ENCODE data around the gene FAM193A.

Gene FAM193A

DNA sequence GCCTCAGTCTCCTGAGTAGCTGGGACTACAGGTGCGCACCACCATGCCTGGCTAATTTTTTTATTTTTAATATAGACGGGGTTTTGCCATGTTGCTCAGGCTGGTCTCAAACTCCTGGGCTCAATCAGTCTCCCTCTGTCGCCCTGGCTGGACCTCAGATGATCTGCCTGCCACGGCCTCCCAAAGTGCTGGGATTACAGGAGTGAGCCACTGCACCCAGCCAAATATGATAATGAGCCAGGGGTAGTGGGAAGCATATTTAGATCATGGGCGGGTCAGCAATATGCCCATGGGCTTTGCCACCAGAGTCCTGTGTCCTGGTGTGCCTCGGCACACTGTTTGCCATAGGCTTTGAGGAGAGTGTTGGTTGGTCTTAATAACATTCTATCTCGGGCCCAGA lies 71.8 kb downstream of the FAM193A start:
- TF ChIP-seq, protein P1, sequence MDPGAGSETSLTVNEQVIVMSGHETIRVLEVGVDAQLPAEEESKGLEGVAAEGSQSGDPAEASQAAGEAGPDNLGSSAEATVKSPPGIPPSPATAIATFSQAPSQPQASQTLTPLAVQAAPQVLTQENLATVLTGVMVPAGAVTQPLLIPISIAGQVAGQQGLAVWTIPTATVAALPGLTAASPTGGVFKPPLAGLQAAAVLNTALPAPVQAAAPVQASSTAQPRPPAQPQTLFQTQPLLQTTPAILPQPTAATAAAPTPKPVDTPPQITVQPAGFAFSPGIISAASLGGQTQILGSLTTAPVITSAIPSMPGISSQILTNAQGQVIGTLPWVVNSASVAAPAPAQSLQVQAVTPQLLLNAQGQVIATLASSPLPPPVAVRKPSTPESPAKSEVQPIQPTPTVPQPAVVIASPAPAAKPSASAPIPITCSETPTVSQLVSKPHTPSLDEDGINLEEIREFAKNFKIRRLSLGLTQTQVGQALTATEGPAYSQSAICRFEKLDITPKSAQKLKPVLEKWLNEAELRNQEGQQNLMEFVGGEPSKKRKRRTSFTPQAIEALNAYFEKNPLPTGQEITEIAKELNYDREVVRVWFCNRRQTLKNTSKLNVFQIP (CRISPR knock-in tag; IDR thresholded peaks at IDR 0.05; ENCODE audit: borderline replicate concordance, low read depth), result no peak
- TF ChIP-seq ARNTL (CRISPR knock-in tag; IDR thresholded peaks at IDR 0.05; ENCODE audit: borderline replicate concordance, low read depth), result no peak
- no peak for TF ChIP-seq GLIS3 (CRISPR knock-in tag; IDR thresholded peaks at IDR 0.05)
- TF ChIP-seq, protein P2, sequence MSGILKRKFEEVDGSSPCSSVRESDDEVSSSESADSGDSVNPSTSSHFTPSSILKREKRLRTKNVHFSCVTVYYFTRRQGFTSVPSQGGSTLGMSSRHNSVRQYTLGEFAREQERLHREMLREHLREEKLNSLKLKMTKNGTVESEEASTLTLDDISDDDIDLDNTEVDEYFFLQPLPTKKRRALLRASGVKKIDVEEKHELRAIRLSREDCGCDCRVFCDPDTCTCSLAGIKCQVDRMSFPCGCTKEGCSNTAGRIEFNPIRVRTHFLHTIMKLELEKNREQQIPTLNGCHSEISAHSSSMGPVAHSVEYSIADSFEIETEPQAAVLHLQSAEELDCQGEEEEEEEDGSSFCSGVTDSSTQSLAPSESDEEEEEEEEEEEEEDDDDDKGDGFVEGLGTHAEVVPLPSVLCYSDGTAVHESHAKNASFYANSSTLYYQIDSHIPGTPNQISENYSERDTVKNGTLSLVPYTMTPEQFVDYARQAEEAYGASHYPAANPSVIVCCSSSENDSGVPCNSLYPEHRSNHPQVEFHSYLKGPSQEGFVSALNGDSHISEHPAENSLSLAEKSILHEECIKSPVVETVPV (CRISPR knock-in tag; IDR thresholded peaks at IDR 0.05), result no peak
- TF ChIP-seq, protein P3, sequence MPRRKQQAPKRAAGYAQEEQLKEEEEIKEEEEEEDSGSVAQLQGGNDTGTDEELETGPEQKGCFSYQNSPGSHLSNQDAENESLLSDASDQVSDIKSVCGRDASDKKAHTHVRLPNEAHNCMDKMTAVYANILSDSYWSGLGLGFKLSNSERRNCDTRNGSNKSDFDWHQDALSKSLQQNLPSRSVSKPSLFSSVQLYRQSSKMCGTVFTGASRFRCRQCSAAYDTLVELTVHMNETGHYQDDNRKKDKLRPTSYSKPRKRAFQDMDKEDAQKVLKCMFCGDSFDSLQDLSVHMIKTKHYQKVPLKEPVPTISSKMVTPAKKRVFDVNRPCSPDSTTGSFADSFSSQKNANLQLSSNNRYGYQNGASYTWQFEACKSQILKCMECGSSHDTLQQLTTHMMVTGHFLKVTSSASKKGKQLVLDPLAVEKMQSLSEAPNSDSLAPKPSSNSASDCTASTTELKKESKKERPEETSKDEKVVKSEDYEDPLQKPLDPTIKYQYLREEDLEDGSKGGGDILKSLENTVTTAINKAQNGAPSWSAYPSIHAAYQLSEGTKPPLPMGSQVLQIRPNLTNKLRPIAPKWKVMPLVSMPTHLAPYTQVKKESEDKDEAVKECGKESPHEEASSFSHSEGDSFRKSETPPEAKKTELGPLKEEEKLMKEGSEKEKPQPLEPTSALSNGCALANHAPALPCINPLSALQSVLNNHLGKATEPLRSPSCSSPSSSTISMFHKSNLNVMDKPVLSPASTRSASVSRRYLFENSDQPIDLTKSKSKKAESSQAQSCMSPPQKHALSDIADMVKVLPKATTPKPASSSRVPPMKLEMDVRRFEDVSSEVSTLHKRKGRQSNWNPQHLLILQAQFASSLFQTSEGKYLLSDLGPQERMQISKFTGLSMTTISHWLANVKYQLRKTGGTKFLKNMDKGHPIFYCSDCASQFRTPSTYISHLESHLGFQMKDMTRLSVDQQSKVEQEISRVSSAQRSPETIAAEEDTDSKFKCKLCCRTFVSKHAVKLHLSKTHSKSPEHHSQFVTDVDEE (CRISPR knock-in tag; IDR thresholded peaks at IDR 0.05), result no peak
- no peak for TF ChIP-seq ZNF565 (CRISPR knock-in tag; conservative IDR thresholded peaks at IDR 0.05; ENCODE audit: low read depth)
- TF ChIP-seq ZFP30 (CRISPR knock-in tag; IDR thresholded peaks at IDR 0.05), result no peak
- TF ChIP-seq BACH2 (CRISPR knock-in tag; IDR thresholded peaks at IDR 0.05; ENCODE audit: borderline replicate concordance), result no peak
- no peak for TF ChIP-seq OSR1 (CRISPR knock-in tag; IDR thresholded peaks at IDR 0.05)
- no peak for TF ChIP-seq PPARA (CRISPR knock-in tag; IDR thresholded peaks at IDR 0.05; ENCODE audit: borderline replicate concordance)
- no peak for TF ChIP-seq RARB (CRISPR knock-in tag; IDR thresholded peaks at IDR 0.05)
- TF ChIP-seq ZNF8 (CRISPR knock-in tag; IDR thresholded peaks at IDR 0.05), result no peak
- TF ChIP-seq CSDC2 (CRISPR knock-in tag; IDR thresholded peaks at IDR 0.05), result no peak
- TF ChIP-seq ZNF70 (CRISPR knock-in tag; IDR thresholded peaks at IDR 0.05), result no peak
- no peak for TF ChIP-seq TCF4 (CRISPR knock-in tag; IDR thresholded peaks at IDR 0.05; ENCODE audit: borderline replicate concordance)
- TF ChIP-seq TOX (CRISPR knock-in tag; IDR thresholded peaks at IDR 0.05; ENCODE audit: borderline replicate concordance), result no peak
- no peak for TF ChIP-seq SNAI2 (CRISPR knock-in tag; IDR thresholded peaks at IDR 0.05)
- no peak for TF ChIP-seq ZFP3 (CRISPR knock-in tag; IDR thresholded peaks at IDR 0.05)
- no peak for TF ChIP-seq ZC3H10 (CRISPR knock-in tag; IDR thresholded peaks at IDR 0.05)
- no peak for TF ChIP-seq ESRRG (CRISPR knock-in tag; IDR thresholded peaks at IDR 0.05)
- ATAC-seq, result no peak

DNA sequence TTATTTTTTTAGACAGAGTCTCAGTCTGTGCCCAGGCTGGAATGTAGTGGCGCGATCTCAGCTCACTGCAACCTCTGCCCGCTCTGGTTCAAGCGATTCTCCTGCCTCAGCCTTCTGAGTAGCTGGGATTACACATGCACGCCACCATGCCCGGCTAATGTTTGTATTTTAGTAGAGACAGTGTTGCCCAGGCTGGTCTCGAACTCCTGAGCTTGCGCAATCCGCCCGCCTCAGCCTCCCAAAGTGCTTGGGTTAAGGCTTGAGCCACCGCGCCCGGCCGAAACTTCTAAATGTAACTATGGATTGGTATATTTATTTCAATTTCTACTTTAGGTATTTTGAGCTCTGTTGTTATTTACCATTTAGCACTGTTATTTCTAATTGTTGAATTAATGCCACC lies 79.4 kb downstream of the FAM193A start:
- ATAC-seq, result no peak
- TF ChIP-seq SNAI2 (CRISPR knock-in tag; IDR thresholded peaks at IDR 0.05), result no peak
- TF ChIP-seq OSR1 (CRISPR knock-in tag; IDR thresholded peaks at IDR 0.05), result no peak
- TF ChIP-seq RARB (CRISPR knock-in tag; IDR thresholded peaks at IDR 0.05), result no peak
- TF ChIP-seq TOX (CRISPR knock-in tag; IDR thresholded peaks at IDR 0.05; ENCODE audit: borderline replicate concordance), result no peak
- TF ChIP-seq ZNF8 (CRISPR knock-in tag; IDR thresholded peaks at IDR 0.05), result no peak
- no peak for TF ChIP-seq ZC3H10 (CRISPR knock-in tag; IDR thresholded peaks at IDR 0.05)
- no peak for TF ChIP-seq ESRRG (CRISPR knock-in tag; IDR thresholded peaks at IDR 0.05)
- TF ChIP-seq, protein P3 (CRISPR knock-in tag; IDR thresholded peaks at IDR 0.05), result no peak
- TF ChIP-seq ZNF565 (CRISPR knock-in tag; conservative IDR thresholded peaks at IDR 0.05; ENCODE audit: low read depth), result no peak
- TF ChIP-seq, protein P4, sequence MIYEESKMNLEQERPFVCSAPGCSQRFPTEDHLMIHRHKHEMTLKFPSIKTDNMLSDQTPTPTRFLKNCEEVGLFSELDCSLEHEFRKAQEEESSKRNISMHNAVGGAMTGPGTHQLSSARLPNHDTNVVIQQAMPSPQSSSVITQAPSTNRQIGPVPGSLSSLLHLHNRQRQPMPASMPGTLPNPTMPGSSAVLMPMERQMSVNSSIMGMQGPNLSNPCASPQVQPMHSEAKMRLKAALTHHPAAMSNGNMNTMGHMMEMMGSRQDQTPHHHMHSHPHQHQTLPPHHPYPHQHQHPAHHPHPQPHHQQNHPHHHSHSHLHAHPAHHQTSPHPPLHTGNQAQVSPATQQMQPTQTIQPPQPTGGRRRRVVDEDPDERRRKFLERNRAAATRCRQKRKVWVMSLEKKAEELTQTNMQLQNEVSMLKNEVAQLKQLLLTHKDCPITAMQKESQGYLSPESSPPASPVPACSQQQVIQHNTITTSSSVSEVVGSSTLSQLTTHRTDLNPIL (CRISPR knock-in tag; IDR thresholded peaks at IDR 0.05; ENCODE audit: low read depth), result no peak
- TF ChIP-seq, protein P2 (CRISPR knock-in tag; IDR thresholded peaks at IDR 0.05), result no peak
- TF ChIP-seq GLIS3 (CRISPR knock-in tag; IDR thresholded peaks at IDR 0.05), result no peak
- no peak for TF ChIP-seq BACH2 (CRISPR knock-in tag; IDR thresholded peaks at IDR 0.05; ENCODE audit: borderline replicate concordance)
